ENCODE measurements around the gene DLGAP1. TPM values are rescaled to one million over a fixed set of nuclear protein-coding genes. Genes with fewer than 3 reads are reported as not detected.
A peak's percentile ranks its signal among the peaks of the same experiment; 100 is the strongest.

Gene DLGAP1
- total and polyA plus RNA-seq, 2 of the 13 experiments (the other 11 are each of a cell fraction or from before 2014, with no cell fraction given) = 0.01 TPM; not detected in 1

- no peak for TF ChIP-seq DNMT1 (CRISPR knock-in tag; IDR thresholded peaks at IDR 0.05)
- TF ChIP-seq FOXA3 (CRISPR knock-in tag; IDR thresholded peaks at IDR 0.05) = peak; percentile 52
- no peak for TF ChIP-seq ZNF382 (CRISPR knock-in tag; IDR thresholded peaks at IDR 0.05; ENCODE audit: borderline replicate concordance)
- TF ChIP-seq, protein P1, sequence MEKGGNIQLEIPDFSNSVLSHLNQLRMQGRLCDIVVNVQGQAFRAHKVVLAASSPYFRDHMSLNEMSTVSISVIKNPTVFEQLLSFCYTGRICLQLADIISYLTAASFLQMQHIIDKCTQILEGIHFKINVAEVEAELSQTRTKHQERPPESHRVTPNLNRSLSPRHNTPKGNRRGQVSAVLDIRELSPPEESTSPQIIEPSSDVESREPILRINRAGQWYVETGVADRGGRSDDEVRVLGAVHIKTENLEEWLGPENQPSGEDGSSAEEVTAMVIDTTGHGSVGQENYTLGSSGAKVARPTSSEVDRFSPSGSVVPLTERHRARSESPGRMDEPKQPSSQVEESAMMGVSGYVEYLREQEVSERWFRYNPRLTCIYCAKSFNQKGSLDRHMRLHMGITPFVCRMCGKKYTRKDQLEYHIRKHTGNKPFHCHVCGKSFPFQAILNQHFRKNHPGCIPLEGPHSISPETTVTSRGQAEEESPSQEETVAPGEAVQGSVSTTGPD (CRISPR knock-in tag; IDR thresholded peaks at IDR 0.05) = no peak
- no peak for TF ChIP-seq ZNF761 (CRISPR knock-in tag; conservative IDR thresholded peaks at IDR 0.05)
- no peak for TF ChIP-seq RERE (CRISPR knock-in tag; IDR thresholded peaks at IDR 0.05; ENCODE audit: low read depth)
- no peak for TF ChIP-seq ZNF557 (CRISPR knock-in tag; IDR thresholded peaks at IDR 0.05)
- TF ChIP-seq MEIS1 (CRISPR knock-in tag; IDR thresholded peaks at IDR 0.05; ENCODE audit: borderline replicate concordance) = no peak
- TF ChIP-seq, protein P2, sequence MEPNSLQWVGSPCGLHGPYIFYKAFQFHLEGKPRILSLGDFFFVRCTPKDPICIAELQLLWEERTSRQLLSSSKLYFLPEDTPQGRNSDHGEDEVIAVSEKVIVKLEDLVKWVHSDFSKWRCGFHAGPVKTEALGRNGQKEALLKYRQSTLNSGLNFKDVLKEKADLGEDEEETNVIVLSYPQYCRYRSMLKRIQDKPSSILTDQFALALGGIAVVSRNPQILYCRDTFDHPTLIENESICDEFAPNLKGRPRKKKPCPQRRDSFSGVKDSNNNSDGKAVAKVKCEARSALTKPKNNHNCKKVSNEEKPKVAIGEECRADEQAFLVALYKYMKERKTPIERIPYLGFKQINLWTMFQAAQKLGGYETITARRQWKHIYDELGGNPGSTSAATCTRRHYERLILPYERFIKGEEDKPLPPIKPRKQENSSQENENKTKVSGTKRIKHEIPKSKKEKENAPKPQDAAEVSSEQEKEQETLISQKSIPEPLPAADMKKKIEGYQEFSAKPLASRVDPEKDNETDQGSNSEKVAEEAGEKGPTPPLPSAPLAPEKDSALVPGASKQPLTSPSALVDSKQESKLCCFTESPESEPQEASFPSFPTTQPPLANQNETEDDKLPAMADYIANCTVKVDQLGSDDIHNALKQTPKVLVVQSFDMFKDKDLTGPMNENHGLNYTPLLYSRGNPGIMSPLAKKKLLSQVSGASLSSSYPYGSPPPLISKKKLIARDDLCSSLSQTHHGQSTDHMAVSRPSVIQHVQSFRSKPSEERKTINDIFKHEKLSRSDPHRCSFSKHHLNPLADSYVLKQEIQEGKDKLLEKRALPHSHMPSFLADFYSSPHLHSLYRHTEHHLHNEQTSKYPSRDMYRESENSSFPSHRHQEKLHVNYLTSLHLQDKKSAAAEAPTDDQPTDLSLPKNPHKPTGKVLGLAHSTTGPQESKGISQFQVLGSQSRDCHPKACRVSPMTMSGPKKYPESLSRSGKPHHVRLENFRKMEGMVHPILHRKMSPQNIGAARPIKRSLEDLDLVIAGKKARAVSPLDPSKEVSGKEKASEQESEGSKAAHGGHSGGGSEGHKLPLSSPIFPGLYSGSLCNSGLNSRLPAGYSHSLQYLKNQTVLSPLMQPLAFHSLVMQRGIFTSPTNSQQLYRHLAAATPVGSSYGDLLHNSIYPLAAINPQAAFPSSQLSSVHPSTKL (CRISPR knock-in tag; IDR thresholded peaks at IDR 0.05) = peak; percentile 75
- TF ChIP-seq ZNF12 (CRISPR knock-in tag; IDR thresholded peaks at IDR 0.05) = no peak
- no peak for TF ChIP-seq MATR3 (CRISPR knock-in tag; IDR thresholded peaks at IDR 0.05)
- no peak for TF ChIP-seq YY1 (IDR thresholded peaks at IDR 0.05; ENCODE audit: insufficient read depth, insufficient replicate concordance, low read depth, low read length)
- TF ChIP-seq SYNCRIP (IDR thresholded peaks at IDR 0.05; ENCODE audit: insufficient read depth, low read depth, low read length) = no peak
- no peak for TF ChIP-seq ZNF430 (CRISPR knock-in tag; IDR thresholded peaks at IDR 0.05)
- no peak for TF ChIP-seq HNF4G (IDR thresholded peaks at IDR 0.05; ENCODE audit: borderline replicate concordance, low read depth, low read length)
- TF ChIP-seq HNF4G (CRISPR knock-in tag; IDR thresholded peaks at IDR 0.05; ENCODE audit: borderline replicate concordance, low read depth) = no peak
- TF ChIP-seq KDM1A (CRISPR knock-in tag; IDR thresholded peaks at IDR 0.05) = no peak
- TF ChIP-seq MXD4 (CRISPR knock-in tag; IDR thresholded peaks at IDR 0.05) = no peak
- no peak for TF ChIP-seq ZMYM2 (CRISPR knock-in tag; IDR thresholded peaks at IDR 0.05)
- TF ChIP-seq MTF1 (CRISPR knock-in tag; IDR thresholded peaks at IDR 0.05) = no peak
Observed at GRCh38 chr18:3652380-3653262, 802.5 kb downstream of the DLGAP1 start (continued).

Measured in HepG2 (cell line).